Measurements from ENCODE around the gene GUF1. TPM values are rescaled to one million over a fixed set of nuclear protein-coding genes. Genes with fewer than 3 reads are reported as not detected.

The GUF1 gene
- total RNA-seq, 1 experiment from 2014 or later: 30.5 TPM

- DNase-seq (ENCODE audit: low read depth, low spot score): no peak
- no peak overlapping the region for H3K4me2 ChIP-seq (ENCODE audit: low read length)
- H3K4me1 ChIP-seq (ENCODE audit: control insufficient read depth in 1 of 2, insufficient read depth in 2 of 2, low read length in 2 of 2): no peaks in the 10 kb centered on the region
- no peak overlapping the region for H2AFZ ChIP-seq (ENCODE audit: low read depth, low read length, poor library complexity, severe bottlenecking)
- H3K27ac ChIP-seq (ENCODE audit: low read depth, low read length): no peak overlapping the region
- RAD21 ChIA-PET (ENCODE audit: low non-redundant PET in 1 of 2, low total read pairs in 2 of 2, uncharacterized antibody in 2 of 2, unreplicated experiment in 2 of 2): no interaction called here
- H3K9ac ChIP-seq (ENCODE audit: low read length): no peak overlapping the region
- no peaks in the 10 kb centered on the region for H4K20me1 ChIP-seq (ENCODE audit: insufficient read depth)
- H3K9me2 ChIP-seq (ENCODE audit: insufficient read depth): no peaks in the 10 kb centered on the region
- intact Hi-C loops (cut with micrococcal nuclease): no loop called here
- POLR2A ChIA-PET: no interaction called here
- no peaks in the 10 kb centered on the region for H3K79me2 ChIP-seq (ENCODE audit: insufficient read depth, low read length)
- H3K27me3 ChIP-seq (ENCODE audit: insufficient read depth, low read length): no peaks in the 10 kb centered on the region; the same call in 1 of the 2 replicates
- TF ChIP-seq EZH2phosphoT487 (IDR thresholded peaks at IDR 0.05; ENCODE audit: borderline replicate concordance) (no peak), RAD21 (IDR thresholded peaks at IDR 0.05; ENCODE audit: low read depth) (no peak), ZFX (IDR thresholded peaks at IDR 0.05) (no peak), MAX (IDR thresholded peaks at IDR 0.05) (no peak), YY1 (IDR thresholded peaks at IDR 0.05; ENCODE audit: extremely low read depth, insufficient replicate concordance, low read depth, low read length) (no peak), POLR2A (IDR thresholded peaks at IDR 0.05; ENCODE audit: borderline replicate concordance, extremely low read depth, insufficient read depth, insufficient read length) (no peak), SP1 (IDR thresholded peaks at IDR 0.05; ENCODE audit: low read depth) (no peak), FOSL1 (IDR thresholded peaks at IDR 0.05; ENCODE audit: low read depth) (no peak), ZNF274 (IDR thresholded peaks at IDR 0.05; ENCODE audit: low read depth, low read length) (no peak), SIN3A (IDR thresholded peaks at IDR 0.05; ENCODE audit: low read depth) (no peak), POLR2AphosphoS5 (IDR thresholded peaks at IDR 0.05; ENCODE audit: low read depth, low read length) (no peak), JUND (IDR thresholded peaks at IDR 0.05) (no peak)
- H3K4me3 ChIP-seq (replicated peaks in 1 of 2; ENCODE audit: low read depth in 1 of 2, low read length in 2 of 2): no peak overlapping the region
- ATAC-seq: no peak
- CTCF ChIA-PET: no interaction called here
- no peaks in the 10 kb centered on the region for H3K36me3 ChIP-seq (ENCODE audit: control insufficient read depth in 1 of 2, insufficient read depth in 2 of 2, low read length in 2 of 2)
- no TSS peak for BruUV-seq (replicated peaks)
- no peaks in the 10 kb centered on the region for H3K9me3 ChIP-seq (ENCODE audit: control insufficient read depth in 1 of 2, insufficient read depth in 1 of 2, low read depth in 1 of 2, low read length in 2 of 2)
Observed at GRCh38 chr4:44740201-44740600, 62.0 kb downstream of the GUF1 start.

Other genes with a start within 250 kb of the GUF1 start
- not detected for gene KCTD8, start 229.6 kb upstream of the GUF1 start, total RNA-seq (2021; ENCODE audit: unreplicated experiment)
- gene YIPF7, start 26.8 kb upstream of the GUF1 start, total RNA-seq (2021; ENCODE audit: unreplicated experiment): not detected
- 15.8 TPM for gene GNPDA2, start 48.1 kb downstream of the GUF1 start, total RNA-seq (2021; ENCODE audit: unreplicated experiment)

Data from HCT116 (cell line).